GM18519 (cell line): ENCODE data around the gene ABHD3.
A peak's percentile ranks its signal among the peaks of the same experiment; 100 is the strongest.
"Not testable (repeated sequence)": the region's sequence is repeated elsewhere in the genome, so short reads cannot be mapped to it uniquely, and the experiment has no call there.

Source experiments
- ATAC-seq: cut with Tn5 transposase; IDR thresholded peaks from one replicate; pipeline ENCODE4 v1.9.1; 2021; ENCODE audit warnings: mild to moderate bottlenecking, moderate library complexity; ENCODE audit not compliant: unreplicated experiment, low FRiP score

The ABHD3 gene

DNA sequence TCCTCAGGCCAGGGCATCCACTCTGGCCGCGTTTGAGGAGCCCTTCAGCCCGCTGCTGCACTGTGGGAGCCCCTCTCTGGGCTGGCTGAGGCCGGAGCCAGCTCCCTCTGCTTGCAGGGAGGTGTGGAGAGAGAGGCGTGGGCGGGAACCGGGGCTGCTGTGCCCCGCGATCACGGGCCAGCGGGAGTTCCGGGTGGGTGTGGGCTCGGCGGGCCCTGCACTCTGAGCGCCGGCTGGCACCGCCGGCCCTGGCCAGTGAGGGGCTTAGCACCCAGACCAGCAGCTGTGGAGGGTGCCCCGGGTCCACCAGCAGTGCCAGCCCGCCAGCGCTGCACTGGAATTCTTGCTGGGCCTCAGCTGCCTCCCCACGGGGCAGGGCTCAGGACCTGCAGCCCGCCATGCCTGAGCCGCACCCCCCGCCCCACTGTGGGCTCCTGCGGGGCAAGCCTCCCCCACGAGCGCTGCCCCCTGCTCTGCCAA is 1.9 kb upstream of the ABHD3 start:
- ATAC-seq = no peak

DNA sequence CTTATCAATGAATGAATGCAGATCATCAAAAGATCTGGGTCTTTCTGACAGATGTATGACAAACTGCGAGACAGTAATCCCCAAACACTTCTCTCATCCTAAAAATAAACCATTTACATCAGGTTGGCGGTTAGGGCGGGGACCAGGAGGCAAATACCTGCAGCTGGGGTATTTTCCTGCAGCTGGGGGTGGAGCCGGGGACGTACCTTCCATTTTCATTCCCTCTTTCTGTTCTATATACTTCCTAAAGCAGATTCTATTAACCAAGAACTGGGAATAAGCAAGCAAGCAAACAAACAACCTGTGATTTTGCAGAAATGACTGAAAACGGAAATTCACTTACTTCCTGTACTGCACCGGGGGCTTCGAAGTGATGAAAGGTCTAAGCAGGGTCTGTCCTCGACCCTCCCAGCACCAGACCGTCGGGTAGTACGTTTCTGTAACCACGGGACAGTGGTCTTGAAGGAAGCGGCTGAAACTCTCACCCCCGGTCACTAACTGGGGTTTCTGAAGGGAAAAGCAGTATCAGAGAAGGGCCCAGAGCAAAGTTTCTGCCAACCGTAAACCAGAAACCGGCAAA is 1.2 kb downstream of the ABHD3 start:
- no peak for ATAC-seq

DNA sequence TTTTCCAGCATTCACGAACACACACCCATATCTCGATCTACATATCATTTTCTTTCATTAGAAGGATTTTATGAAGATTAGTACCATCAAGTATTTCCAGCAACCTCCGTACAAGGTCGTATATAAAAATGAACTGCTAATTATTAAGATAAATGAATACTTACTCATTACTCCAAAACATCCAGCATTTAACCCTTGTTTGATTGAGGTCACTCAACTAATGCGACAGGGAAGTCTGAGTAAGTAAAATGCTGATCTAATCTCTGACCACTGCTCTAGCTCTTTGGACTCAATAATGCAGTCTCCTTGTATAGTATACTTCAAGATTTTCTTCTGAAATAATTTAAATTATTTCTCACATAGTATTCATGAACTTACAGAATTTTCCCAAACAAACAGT is 2.0 kb downstream of the ABHD3 start:
- no peak for ATAC-seq

DNA sequence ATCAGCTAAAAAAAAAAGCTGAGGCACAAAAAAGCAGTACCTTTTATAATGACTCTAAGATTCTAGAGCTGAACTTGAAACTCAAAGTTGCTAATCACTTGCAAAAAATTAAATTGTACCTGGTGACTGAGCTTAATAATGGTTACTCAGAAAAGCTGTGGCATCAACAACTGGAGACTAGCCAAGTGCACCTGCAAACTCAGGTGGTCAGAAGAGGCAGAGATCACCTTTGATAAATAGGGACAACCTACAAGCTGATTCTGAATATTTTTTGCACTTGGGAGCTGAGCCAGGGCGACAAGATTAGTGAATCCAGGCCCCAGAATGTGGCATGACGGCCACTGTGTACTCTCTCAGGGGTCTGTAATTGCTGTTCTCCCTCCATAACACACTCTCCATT is 3.0 kb downstream of the ABHD3 start:
- no peak for ATAC-seq

DNA sequence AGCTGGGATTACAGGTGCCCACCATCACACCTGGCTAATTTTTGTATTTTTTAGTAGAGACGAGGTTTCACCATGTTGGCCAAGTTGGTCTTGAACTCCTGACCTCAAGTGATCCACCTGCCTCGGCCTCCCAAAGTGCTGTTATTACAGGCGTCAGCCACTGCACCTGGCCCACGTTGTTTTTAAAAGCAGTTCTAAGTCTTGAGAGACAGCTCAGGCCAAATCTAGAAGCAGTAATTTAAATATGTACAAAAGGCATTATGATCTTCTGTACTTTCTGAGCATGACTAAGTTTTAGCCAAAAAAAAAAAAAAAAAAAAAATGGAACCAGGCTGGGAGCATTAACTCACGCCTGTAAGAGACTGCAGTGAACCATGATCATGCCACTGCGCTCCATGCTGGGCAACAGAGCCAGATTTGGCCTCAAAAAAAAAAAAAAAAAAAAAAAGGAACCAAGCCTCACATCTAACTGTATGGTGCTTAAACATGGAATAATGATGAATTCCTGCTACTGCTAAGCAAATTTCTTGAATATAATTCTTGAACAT is 4.0 kb downstream of the ABHD3 start:
- no peak for ATAC-seq

DNA sequence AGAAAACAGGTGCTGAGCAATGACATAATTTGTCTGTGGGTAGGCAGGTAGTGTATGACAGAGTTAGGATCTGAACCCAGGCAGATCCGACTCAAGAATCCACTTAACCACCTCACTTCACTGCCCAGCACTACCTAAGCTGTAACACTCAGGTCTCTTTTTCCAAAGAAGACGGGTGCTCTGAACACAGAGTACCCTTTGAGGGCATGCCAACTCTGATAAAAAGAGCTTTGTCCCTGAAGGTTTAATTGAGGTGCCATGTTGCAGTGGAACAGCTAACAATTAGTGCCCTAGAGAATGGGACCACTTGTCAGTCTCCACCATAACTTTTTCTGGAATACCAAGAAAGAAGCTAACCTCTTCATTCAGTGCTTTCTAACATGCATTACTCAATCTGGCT is 11.3 kb downstream of the ABHD3 start:
- no peak for ATAC-seq

DNA sequence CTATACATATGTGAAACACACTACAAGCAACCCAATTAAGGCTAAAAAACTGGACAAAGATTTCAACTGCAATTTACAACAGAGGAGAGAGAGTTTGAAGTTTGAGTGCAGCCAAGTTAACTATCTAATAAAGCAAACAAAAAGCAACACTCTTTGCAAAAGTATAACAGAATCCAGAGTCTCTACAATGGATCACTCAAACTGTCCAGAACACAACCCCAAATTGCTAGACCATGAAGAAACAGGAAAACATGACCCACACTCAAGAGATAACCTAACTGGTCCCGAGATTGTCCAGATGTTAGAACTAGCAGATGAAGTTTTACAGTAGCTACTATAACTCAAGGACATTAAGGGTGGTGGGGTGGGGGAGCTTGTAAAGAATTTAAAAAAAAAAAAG is 14.8 kb downstream of the ABHD3 start:
- no peak for ATAC-seq

DNA sequence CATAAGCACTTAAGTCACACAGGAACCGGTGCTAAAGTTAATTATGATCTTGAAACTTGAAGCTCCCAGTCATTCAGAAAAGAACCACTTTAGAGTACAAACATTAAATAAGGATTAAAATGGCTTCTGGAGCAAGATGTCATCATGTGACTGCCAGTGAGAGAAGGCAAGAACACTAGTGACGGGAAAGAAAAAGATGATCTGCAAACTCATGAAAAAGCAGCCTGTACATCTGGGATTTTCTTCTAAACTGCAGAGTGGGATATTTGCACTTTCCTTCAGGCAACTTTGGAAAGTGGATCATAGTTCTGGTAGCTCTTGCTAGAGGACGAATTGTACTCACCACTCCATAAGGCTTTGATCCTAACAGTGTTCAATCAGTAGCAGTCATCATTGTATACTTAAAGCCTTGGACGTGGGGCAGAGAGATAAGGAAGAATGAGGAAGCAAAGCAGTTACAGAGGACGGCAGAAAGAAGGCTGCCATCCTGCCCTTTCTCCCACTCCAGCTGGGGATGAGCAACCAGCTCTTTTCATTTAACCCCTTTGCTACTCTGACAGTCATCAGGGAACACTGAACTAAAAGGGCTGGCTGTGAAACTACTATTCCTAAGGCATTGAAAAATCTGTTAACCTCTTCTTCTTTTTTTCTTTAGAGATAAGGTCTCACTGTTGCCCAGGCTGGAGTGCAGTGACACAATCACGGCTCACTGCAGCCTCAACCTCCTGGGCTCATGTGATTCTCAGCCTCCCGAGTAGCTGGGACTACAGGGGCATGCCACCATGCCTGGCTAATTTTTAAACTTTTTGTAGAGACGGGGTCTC is 18.1 kb downstream of the ABHD3 start:
- no peak for ATAC-seq

DNA sequence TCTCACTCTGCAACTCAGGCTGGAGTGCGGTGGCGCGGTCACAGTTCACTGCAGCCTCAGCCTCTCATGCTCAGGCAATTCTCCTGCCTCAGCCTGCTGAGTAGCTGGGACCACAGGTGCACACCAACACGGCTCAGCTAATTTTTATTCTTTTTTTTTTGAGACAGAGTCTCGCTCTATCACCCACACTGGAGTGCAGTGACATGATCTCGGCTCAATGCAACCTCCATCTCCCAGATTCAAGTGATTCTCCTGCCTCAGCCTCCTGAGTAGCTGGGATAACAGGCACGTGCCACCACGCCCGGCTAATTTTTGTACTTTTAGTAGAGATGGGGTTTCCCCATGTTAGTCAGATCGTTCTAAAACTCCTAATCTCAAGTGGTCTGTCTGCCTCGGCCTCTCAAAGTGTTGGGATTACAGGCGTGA is 19.0 kb downstream of the ABHD3 start:
- peak; percentile 71 for ATAC-seq

DNA sequence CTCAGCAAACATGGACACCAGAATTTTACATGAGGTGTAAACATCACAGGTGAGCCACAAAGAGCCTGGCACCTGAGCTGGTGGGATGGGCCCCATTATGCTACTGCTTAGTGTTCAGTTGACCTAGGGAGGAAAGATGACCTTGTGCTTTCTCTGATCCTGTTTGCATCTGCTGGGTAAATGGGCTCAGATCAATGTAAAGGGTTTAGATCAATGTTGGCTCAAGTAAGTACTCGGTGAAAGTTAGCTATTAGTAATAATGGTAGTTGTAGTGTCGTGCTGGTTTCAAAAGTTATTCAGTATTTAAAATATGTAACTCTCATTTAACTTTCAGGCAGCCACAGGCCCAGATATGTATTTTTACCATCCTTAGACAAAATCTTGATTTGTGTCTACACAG is 19.8 kb downstream of the ABHD3 start:
- peak; percentile 45 for ATAC-seq

DNA sequence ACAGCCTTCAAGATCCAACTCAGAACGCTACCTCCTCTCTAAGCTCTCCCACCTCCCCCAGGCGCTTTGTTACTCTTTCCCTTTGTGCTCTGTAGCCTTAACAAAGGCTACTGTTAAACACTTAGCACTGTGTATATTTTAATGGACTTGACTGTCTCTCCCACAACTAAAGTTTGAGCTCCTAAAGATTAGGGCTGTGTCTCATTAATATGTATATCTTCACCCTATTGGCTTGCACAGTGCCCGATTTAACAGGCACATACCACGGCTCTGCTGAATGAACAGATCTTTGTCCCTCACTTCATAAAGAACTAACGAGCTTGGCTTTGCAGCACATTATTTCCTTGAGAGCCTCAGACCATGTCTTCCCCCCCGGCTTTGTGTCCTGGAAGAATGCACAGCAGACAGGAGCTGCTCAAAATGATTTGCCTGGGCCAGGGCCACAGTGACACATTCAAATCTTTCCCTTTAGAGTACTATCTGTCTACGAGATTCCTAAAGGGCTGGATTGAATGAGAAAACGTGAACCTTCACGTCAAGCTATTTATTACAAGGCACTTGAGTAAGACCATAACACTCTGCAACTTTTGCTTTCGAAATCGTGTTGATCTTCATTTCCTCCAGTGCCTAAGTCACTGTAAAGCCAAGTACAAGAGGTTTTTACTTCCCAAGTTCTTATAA is 22.1 kb downstream of the ABHD3 start:
- peak; percentile 43 for ATAC-seq

DNA sequence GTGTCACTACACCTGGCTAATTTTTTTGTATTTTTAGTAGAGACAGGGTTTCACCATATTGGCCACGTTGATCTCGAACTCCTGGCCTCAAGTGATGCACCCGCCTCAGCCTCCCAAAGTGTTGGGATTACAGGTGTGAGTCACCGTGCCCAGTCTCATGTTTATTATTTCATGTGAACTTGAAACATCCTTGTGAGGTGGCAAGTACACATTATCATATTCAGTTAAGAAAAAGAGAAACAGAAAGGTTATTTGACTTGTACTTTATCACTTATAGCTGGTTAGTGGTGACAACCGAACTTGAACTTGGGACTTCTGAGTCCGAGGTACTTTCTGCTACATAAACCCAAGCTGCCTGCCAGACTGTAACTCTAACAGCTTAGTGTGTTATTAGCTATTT is 24.4 kb downstream of the ABHD3 start:
- ATAC-seq = no peak

DNA sequence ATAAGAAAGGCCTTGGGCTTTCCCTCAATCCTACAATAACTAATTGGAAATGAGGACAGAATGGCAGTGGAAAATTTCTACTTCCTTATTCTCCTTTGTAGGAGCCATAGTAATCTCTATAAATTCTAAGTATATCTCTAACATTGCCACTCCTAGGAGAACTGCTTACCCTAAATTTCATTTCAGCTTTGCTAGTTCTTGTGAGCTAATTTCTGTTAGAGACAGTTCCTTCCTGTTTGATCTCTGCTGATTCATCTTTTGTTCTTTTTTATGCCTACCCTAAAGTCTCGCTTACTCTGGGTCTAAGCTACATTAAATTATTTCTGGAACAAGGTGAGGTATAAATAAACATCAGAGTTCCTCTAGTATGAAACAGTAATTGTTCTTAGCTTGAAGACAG is 25.7 kb downstream of the ABHD3 start:
- no peak for ATAC-seq

DNA sequence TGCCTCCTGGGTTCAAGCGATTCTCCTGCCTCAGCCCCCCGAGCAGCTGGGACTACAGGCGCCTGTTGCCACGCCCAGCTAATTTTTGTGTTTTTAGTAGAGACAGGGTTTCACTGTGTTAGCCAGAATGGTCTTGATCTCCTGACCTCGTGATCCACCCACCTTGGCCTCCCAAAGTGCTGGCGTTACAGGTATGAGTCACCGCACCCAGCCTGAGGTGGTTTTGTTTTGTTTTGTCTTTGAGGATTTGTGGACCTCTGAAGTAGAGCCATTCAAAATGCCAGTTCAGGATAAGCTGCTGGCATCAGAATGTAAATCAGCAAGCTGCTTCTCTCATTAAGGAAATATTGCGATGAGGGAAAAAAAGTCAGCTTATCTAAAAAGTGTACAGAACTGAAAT is 29.2 kb downstream of the ABHD3 start:
- ATAC-seq = not testable (repeated sequence)

DNA sequence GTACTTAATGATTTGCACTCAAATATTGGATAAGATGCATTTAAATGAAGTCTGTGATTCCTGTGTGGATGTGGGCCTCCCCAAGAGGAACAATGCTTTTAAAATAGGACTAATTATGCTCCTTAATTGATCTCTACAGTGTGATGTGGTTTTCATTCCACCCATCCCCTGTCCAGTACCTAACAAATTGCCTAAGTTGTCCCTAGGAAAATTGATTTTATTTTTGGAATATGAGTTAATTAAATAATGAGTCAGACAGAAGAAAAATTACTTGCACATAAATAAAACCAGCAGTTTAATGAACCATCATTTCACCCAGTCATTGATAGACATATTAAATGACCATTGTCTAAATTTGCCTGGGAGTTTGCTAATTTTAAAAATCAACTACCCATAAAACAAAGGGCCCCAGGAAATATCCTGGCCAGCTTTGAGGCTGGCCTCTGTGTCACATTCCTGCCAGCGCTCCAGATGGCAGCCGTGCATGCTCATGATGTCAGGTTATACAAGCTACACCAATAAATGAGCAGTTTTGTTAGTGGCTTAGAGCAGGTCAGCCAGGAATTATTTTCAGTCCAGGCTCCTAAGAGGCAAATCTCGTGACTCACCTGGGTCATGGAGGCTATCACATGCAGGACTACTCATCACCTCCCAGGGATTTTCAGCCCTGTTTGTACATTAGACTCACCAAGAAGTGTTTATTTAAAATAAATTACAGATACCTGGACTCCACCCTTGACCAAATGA is 31.9 kb downstream of the ABHD3 start:
- ATAC-seq = no peak

DNA sequence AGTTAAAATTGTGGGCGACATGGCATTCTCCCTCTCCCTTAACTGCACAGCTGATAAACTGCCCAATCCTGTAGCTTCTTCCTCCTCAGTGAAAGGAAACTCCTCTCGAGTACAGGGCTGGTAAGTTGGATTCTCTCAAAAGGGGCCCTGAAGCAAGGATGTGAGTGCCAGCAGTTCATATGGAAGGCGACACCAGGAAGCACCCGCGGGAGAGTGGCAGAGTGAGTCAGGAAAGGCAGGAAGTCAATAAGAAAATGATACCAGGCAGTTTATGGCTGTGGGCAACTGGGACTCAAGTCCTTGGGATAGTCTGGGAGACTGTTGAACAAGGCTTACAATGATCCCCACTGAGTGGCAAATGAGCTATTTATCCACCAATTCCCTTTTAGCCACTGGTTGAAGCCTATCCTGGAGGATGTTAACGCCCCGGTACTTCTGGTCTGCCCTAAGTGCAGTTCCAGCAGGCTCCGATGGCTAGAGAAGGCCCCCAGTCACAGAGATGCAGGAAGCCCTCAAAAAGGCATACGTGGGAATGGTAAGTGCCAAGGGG is 34.8 kb downstream of the ABHD3 start:
- ATAC-seq = no peak

DNA sequence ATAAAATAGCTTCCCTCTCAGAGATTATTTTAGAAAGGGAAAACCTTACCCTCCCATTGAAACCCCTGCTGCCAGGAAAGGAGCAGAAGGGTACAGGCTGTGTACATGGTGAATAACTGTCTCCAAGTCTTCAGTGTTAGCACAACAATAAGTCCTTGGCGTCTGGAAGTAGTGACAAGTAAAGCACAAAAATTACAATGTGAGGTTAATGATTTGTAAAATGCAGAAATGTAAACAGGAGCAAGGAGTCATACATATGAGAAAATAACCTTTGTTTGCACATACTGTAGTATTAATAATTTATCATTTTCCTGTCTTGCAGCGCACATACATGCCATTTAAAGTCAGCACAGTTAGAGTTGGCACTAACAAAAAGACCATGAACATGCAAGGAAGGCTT is 40.5 kb downstream of the ABHD3 start:
- no peak for ATAC-seq

DNA sequence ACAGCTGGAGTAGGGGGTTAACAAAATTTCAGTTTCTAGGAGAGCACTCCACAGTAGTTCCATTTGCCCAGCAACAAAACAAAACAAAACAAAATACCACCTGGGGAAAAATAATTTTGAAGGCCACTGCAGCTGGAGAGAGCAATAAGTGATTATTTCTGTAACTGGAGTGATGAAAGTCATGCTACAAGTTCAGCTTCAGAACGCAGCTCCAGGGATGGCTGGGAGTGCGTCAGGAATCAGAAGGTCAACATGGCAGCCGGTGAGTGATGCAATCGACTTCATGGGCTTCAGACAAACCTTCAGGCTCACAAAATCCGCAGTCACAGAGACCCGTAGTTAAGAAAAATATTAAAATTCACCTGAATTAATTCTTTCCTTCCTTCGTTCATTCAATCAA is 41.0 kb downstream of the ABHD3 start:
- ATAC-seq = no peak

DNA sequence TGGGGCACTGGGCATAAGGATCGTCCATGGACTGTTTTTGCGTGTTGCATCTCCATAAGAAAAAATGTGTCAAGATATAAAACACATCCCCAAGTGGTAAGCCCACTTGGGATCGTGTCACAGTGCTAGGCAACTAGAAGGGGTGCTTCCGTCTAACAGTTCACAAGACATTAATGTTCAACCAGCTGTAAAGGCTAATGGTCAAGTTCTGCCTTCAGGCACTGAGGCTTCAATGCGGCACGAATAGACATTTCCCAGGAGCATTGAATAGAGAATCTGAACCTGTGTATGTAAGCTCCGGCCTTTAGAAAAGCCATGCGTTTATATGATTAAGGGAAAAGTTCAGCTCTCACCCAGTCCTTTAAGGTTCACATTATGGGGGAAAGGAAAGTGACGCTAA is 42.0 kb downstream of the ABHD3 start:
- no peak for ATAC-seq

DNA sequence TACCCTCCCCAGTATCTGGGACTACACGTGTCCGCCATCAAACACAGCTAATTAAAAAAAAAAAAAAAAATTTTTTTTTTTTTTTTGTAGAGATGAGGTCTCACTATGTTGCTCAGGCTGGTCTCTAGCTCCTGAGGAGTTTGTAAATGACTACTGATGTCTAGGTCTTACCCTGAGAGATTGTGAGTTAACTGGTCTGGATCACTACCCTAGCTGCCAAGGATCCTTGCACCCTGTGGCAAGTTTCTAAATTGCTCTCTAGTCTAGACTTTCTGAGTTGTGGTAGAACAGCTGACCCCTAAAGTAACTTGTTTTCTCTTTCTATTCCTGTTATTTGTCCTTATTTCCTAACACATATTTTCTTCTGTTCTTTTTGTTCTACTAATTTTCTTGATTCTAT is 44.5 kb downstream of the ABHD3 start:
- peak; percentile 56 for ATAC-seq
